Neuronal stem cell (in vitro differentiated cells): ENCODE measurements around the gene SLC35G6.

Experiments
- DNase-seq: peaks from one replicate; pipeline ENCODE4 v3.0.0-alpha.2; 2013; ENCODE audit warnings: low spot score
- H2AFZ ChIP-seq: one replicate; pipeline ENCODE4 v1.6.1; 2013; ENCODE audit warnings: mild to moderate bottlenecking, low read length, inconsistent platforms
- H2AK5ac ChIP-seq: 2 replicates; pipeline ENCODE4 v1.6.1; 2013; ENCODE audit warnings: low read depth, mild to moderate bottlenecking, inconsistent platforms, low read length, moderate library complexity, mixed read lengths
- H2BK120ac ChIP-seq: 2 replicates; pipeline ENCODE4 v1.6.1; 2013; ENCODE audit warnings: low read depth, mild to moderate bottlenecking, inconsistent platforms, low read length, moderate library complexity, mixed read lengths
- H2BK12ac ChIP-seq: one replicate; pipeline ENCODE4 v1.6.1; 2013; ENCODE audit warnings: low read length, inconsistent platforms
- H2BK15ac ChIP-seq: 2 replicates; pipeline ENCODE4 v1.6.1; 2013; ENCODE audit warnings: mild to moderate bottlenecking, low read length, inconsistent platforms, mixed read lengths
- H2BK5ac ChIP-seq: one replicate; pipeline ENCODE4 v1.6.1; 2013; ENCODE audit warnings: inconsistent platforms, mild to moderate bottlenecking, low read length, moderate library complexity
- H3K14ac ChIP-seq: one replicate; pipeline ENCODE4 v1.6.1; 2013; ENCODE audit warnings: low read length, inconsistent platforms
- H3K18ac ChIP-seq: 2 replicates; pipeline ENCODE4 v1.6.1; 2013; ENCODE audit warnings: low read length, inconsistent platforms
- H3K23ac ChIP-seq: 2 replicates; pipeline ENCODE4 v1.6.1; 2013; ENCODE audit warnings: low read depth, mild to moderate bottlenecking, mixed read lengths, low read length, inconsistent platforms; ENCODE audit not compliant: poor library complexity
- H3K27ac ChIP-seq: replicated peaks from 3 replicates; pipeline ENCODE4 v1.5.1; 2013; ENCODE audit warnings: low read length, inconsistent platforms
- H3K27me3 ChIP-seq, 3 experiments: 2 replicates each; pipeline ENCODE4 v1.6.1; 2013; ENCODE audit warnings: low read length in 3 of 3, mild to moderate bottlenecking in 2 of 3, inconsistent platforms in 1 of 3, low read depth in 1 of 3, mixed read lengths in 1 of 3, moderate library complexity in 1 of 3; ENCODE audit not compliant: control insufficient read depth in 3 of 3, insufficient read depth in 3 of 3
- H3K36me3 ChIP-seq, 2 donors: replicated peaks in 1 of 2; 2 replicates each; pipeline ENCODE4 v1.6.1; 2013; ENCODE audit warnings: low read length in 2 of 2; ENCODE audit not compliant: control insufficient read depth in 2 of 2, insufficient read depth in 2 of 2
- H3K4ac ChIP-seq: 2 replicates; pipeline ENCODE4 v1.6.1; 2013; ENCODE audit warnings: inconsistent platforms, mild to moderate bottlenecking, low read length, moderate library complexity
- H3K4me1 ChIP-seq, 2 donors: 1 replicate in 1 of 2; 2 replicates in 1 of 2; pipeline ENCODE4 v1.6.1; 2013; ENCODE audit warnings: low read length in 2 of 2, low read depth in 1 of 2; ENCODE audit not compliant: control insufficient read depth in 2 of 2, insufficient read depth in 1 of 2
- H3K4me2 ChIP-seq: one replicate; pipeline ENCODE4 v1.6.1; 2013; ENCODE audit warnings: mild to moderate bottlenecking, low read length, inconsistent platforms; ENCODE audit not compliant: insufficient read depth, poor library complexity, severe bottlenecking
- H3K4me3 ChIP-seq, 2 donors: 2 replicates each; pipeline ENCODE4 v1.5.1; 2013; ENCODE audit warnings: low read length in 2 of 2, mild to moderate bottlenecking in 2 of 2, inconsistent platforms in 1 of 2, moderate library complexity in 1 of 2
- H3K79me1 ChIP-seq: one replicate; pipeline ENCODE4 v1.6.1; 2013; ENCODE audit warnings: low read depth, mild to moderate bottlenecking, inconsistent platforms, low read length, moderate library complexity
- H3K9ac ChIP-seq: one replicate; pipeline ENCODE4 v1.6.1; 2013; ENCODE audit warnings: mild to moderate bottlenecking, low read depth, low read length, inconsistent platforms; ENCODE audit not compliant: poor library complexity
- H3K9me3 ChIP-seq, 2 donors: replicated peaks in 1 of 2; 2 replicates each; pipeline versions ENCODE3 to v1.6.1; 2013; ENCODE audit warnings: low read length in 2 of 2, mild to moderate bottlenecking in 2 of 2, inconsistent platforms in 1 of 2, low read depth in 1 of 2, mixed read lengths in 1 of 2, moderate library complexity in 1 of 2; ENCODE audit not compliant: control insufficient read depth in 2 of 2, insufficient read depth in 1 of 2
- H4K8ac ChIP-seq: one replicate; pipeline ENCODE4 v1.6.1; 2013; ENCODE audit warnings: low read depth, mild to moderate bottlenecking, inconsistent platforms, low read length, moderate library complexity
- H4K91ac ChIP-seq: one replicate; pipeline ENCODE4 v1.6.1; 2013; ENCODE audit warnings: low read length, low read depth, mild to moderate bottlenecking, inconsistent platforms; ENCODE audit not compliant: poor library complexity
- WGBS, 2 donors: extraction: QIAGEN DNeasy Blood & Tissue Kit; methylation state at CpG; one replicate each; pipeline ENCODE4 v1.1.7; 2013; ENCODE audit warnings: missing lambda C conversion rate in 2 of 2, mixed read lengths in 1 of 2; ENCODE audit not compliant: insufficient read length in 2 of 2, insufficient replicate concordance in 1 of 2; ENCODE audit errors: extremely low coverage in 2 of 2; 5-methylcytosine and 5-hydroxymethylcytosine counted together

The SLC35G6 gene

DNA sequence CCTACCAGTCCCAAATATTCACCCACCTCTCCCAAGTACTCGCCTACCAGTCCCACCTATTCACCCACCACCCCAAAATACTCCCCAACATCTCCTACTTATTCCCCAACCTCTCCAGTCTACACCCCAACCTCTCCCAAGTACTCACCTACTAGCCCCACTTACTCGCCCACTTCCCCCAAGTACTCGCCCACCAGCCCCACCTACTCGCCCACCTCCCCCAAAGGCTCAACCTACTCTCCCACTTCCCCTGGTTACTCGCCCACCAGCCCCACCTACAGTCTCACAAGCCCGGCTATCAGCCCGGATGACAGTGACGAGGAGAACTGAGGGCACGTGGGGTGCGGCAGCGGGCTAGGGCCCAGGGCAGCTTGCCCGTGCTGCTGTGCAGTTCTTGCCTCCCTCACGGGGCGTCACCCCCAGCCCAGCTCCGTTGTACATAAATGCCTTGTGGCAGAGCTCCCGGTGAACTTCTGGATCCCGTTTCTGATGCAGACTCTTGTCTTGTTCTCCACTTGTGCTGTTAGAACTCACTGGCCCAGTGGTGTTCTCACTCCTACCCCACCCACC is 32.7 kb downstream of the SLC35G6 start:
- no peak overlapping the region for H2BK12ac ChIP-seq
- H3K27ac ChIP-seq = no peak overlapping the region
- no peak overlapping the region for H2AFZ ChIP-seq
- H3K4me2 ChIP-seq = no peak overlapping the region
- H3K9me3 ChIP-seq = no peaks in the 10 kb centered on the region
- peaks cover 2% of the 10 kb centered on the region for H3K79me1 ChIP-seq
- DNase-seq = no peak
- H3K4me1 ChIP-seq = no peaks in the 10 kb centered on the region
- no peak overlapping the region for H2BK15ac ChIP-seq
- no peak overlapping the region for H2BK5ac ChIP-seq
- peak overlapping the region; percentile 65 for H3K23ac ChIP-seq
- peaks cover 45 to 74% of the 10 kb centered on the region in 2 donors for H3K36me3 ChIP-seq
- H3K4me3 ChIP-seq = peak overlapping the region in 1 of 2 donors; percentile 24
- H3K14ac ChIP-seq = no peak overlapping the region
- no peak overlapping the region for H3K18ac ChIP-seq
- no peak overlapping the region for H2AK5ac ChIP-seq
- H4K8ac ChIP-seq = no peak overlapping the region
- H2BK120ac ChIP-seq = no peak overlapping the region
- WGBS, 2 donors = 100% methylated on average over 1 of the region's 17 CpGs; no CpG with 5 or more reads in 1 of the 2 donors
- H4K91ac ChIP-seq = no peak overlapping the region
- H3K4ac ChIP-seq = no peak overlapping the region
- no peak overlapping the region for H3K9ac ChIP-seq
- H3K27me3 ChIP-seq = no peaks in the 10 kb centered on the region

DNA sequence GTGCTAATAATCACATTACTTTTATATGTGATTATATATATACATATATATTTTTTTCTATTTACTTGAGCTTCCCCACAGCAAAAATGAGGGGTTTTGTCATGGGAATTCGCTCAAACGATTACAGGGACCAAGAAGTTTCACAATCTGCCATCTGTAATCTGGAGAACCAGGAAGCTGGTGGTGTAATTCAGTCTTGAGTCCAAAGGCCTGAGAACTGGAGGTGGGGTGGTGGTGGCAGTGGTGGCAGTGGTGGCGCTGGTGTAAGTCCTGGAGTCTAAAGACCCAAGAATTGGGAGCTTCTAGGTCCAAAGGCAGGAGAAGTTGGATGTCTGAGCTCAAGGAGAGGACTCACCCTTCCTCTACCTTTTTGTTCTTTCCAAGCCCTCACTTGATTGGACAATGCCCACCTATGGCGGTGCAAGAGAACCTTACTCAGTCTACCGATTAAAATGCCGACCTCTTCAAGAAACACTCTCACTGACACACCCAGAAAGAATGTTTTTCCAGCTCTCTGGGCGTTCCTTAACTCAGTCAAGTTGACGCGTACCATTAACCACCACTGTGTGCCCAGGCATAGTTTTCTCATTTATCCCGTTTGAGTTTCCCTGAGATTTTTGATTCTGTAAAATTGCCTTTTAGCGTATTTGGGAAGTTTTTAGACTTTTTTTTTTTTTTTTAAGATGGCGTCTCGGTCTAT is 34.8 kb downstream of the SLC35G6 start:
- H3K9ac ChIP-seq = no peak overlapping the region
- no peaks in the 10 kb centered on the region for H3K9me3 ChIP-seq
- no peak overlapping the region for H3K4me3 ChIP-seq
- H3K27ac ChIP-seq = no peak overlapping the region
- no peak overlapping the region for H3K4me2 ChIP-seq
- no peak overlapping the region for H3K18ac ChIP-seq
- H3K23ac ChIP-seq = no peak overlapping the region
- H2BK12ac ChIP-seq = no peak overlapping the region
- H3K27me3 ChIP-seq = no peaks in the 10 kb centered on the region
- H4K8ac ChIP-seq = no peak overlapping the region
- H3K79me1 ChIP-seq = peaks cover 2% of the 10 kb centered on the region
- peaks cover 30 to 53% of the 10 kb centered on the region in 2 donors for H3K36me3 ChIP-seq
- no peak overlapping the region for H4K91ac ChIP-seq
- H2BK15ac ChIP-seq = no peak overlapping the region
- no peak overlapping the region for H3K4ac ChIP-seq
- DNase-seq = no peak
- no CpG with 5 or more reads among the region's 13 CpGs for WGBS, 2 donors
- H2BK5ac ChIP-seq = no peak overlapping the region
- no peak overlapping the region for H2AK5ac ChIP-seq
- H3K4me1 ChIP-seq = no peaks in the 10 kb centered on the region
- H2AFZ ChIP-seq = no peak overlapping the region
- no peak overlapping the region for H3K14ac ChIP-seq
- no peak overlapping the region for H2BK120ac ChIP-seq

DNA sequence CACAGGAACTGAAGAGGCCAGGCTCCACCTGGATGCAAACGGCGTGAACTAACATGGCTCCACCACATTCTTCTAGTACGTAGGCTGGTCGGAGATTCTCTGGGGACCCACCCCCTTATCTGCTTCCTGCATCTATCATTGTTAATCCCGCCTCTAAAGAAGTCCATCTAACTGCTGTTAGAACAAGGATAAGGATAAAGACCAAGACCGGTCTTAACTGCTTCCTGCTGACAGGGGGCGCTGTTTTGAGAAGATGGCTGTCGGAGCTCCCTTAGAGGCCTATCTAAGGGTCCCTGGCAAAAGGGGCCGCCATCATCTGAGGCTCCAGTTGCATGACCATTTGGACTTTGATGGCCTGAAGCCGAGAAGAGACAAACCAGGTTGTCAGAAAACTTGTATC is 41.8 kb downstream of the SLC35G6 start:
- DNase-seq = no peak
- no peak overlapping the region for H3K9ac ChIP-seq
- no peak overlapping the region for H2AK5ac ChIP-seq
- no peak overlapping the region for H4K91ac ChIP-seq
- H3K4ac ChIP-seq = no peak overlapping the region
- no peaks in the 10 kb centered on the region for H3K9me3 ChIP-seq
- no peak overlapping the region for H2BK120ac ChIP-seq
- no peak overlapping the region for H3K4me3 ChIP-seq
- H3K27me3 ChIP-seq = no peaks in the 10 kb centered on the region
- WGBS, 2 donors = no CpG with 5 or more reads among the region's 10 CpGs
- H3K14ac ChIP-seq = no peak overlapping the region
- H2BK12ac ChIP-seq = no peak overlapping the region
- H2BK15ac ChIP-seq = no peak overlapping the region
- H3K23ac ChIP-seq = no peak overlapping the region
- H3K4me1 ChIP-seq = no peaks in the 10 kb centered on the region
- no peak overlapping the region for H3K4me2 ChIP-seq
- H3K27ac ChIP-seq = no peak overlapping the region
- no peak overlapping the region for H2AFZ ChIP-seq
- H4K8ac ChIP-seq = no peak overlapping the region
- H3K36me3 ChIP-seq = no peaks in the 10 kb centered on the region
- peaks cover 2% of the 10 kb centered on the region for H3K79me1 ChIP-seq
- no peak overlapping the region for H3K18ac ChIP-seq
- H2BK5ac ChIP-seq = no peak overlapping the region

DNA sequence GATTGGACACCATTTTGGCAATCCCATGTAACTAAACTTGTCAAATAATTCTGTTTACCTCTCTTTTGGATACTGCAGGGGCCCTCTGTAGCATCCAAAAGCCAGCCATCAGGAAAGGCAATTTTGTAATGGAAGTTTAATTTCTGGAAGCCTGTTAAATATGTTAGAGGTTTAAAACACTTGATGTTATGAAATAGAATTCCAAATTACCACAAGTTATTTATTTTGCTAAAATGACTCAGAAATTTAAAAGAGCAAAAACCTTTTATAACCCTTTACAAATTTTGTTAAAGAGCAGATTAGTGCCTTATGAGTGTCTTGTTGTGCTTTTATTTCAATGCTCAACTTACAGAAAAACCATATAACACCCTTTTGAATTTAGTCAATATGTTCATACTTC is 47.6 kb downstream of the SLC35G6 start:
- H3K27me3 ChIP-seq = no peaks in the 10 kb centered on the region
- H4K8ac ChIP-seq = no peak overlapping the region
- H2AFZ ChIP-seq = no peak overlapping the region
- H2AK5ac ChIP-seq = no peak overlapping the region
- H3K36me3 ChIP-seq = no peaks in the 10 kb centered on the region
- no peak overlapping the region for H2BK5ac ChIP-seq
- H3K27ac ChIP-seq = no peak overlapping the region
- H3K9me3 ChIP-seq = no peaks in the 10 kb centered on the region
- no peak overlapping the region for H2BK120ac ChIP-seq
- no peak overlapping the region for H2BK12ac ChIP-seq
- no peak for DNase-seq
- H3K4ac ChIP-seq = no peak overlapping the region
- H3K4me1 ChIP-seq = no peaks in the 10 kb centered on the region
- no peak overlapping the region for H2BK15ac ChIP-seq
- no peak overlapping the region for H3K14ac ChIP-seq
- no peak overlapping the region for H3K9ac ChIP-seq
- H3K4me3 ChIP-seq = no peak overlapping the region
- H3K18ac ChIP-seq = no peak overlapping the region
- no peak overlapping the region for H3K23ac ChIP-seq
- H4K91ac ChIP-seq = no peak overlapping the region
- H3K4me2 ChIP-seq = no peak overlapping the region
- H3K79me1 ChIP-seq = no peaks in the 10 kb centered on the region
